Breast epithelium (tissue), 4 donors: ENCODE measurements around the gene CSF3. TPM values are rescaled to one million over a fixed set of nuclear protein-coding genes. Genes with fewer than 3 reads are reported as not detected.

ENCODE experiments used
- DNase-seq, 2 donors: peaks; one replicate each; pipeline ENCODE4 v3.0.0-alpha.2; 2019; ENCODE audit warnings: low spot score in 2 of 2
- H3K27ac ChIP-seq, 2 donors: fragments of 200-600 bp; sonication (generic) in 1 of 2; one replicate each; pipeline ENCODE4 v1.5.1; 2016 to 2019; ENCODE audit warnings: mild to moderate bottlenecking in 1 of 2
- H3K27me3 ChIP-seq, 2 donors: fragments of 200-600 bp; sonication (generic) in 1 of 2; one replicate each; pipeline versions ENCODE4 v1.5.1 to v1.6.0; 2017 to 2019; ENCODE audit warnings: control low read depth in 1 of 2, mild to moderate bottlenecking in 1 of 2
- H3K36me3 ChIP-seq: fragments of 200-600 bp; one replicate; pipeline ENCODE4 v1.5.1; 2019
- H3K4me1 ChIP-seq, 2 donors: fragments of 200-600 bp; sonication (generic); one replicate each; pipeline ENCODE4 v1.5.1; 2016 to 2019; ENCODE audit warnings: control low read depth in 1 of 2
- H3K4me3 ChIP-seq, 3 donors: fragments of 200-600 bp; sonication (generic); 1 replicate in 2 of 3; 2 replicates in 1 of 3; pipeline ENCODE4 v1.5.1; 2016 to 2019; ENCODE audit warnings: mild to moderate bottlenecking in 3 of 3, moderate library complexity in 2 of 3
- H3K9me3 ChIP-seq, 2 donors: fragments of 200-600 bp; sonication (generic) in 1 of 2; one replicate each; pipeline ENCODE4 v1.5.1; 2016 to 2019; ENCODE audit warnings: control low read depth in 1 of 2
- CTCF ChIP-seq, 3 donors: fragments of 450-650 bp; IDR thresholded peaks; one replicate each; pipeline ENCODE4 v1.5.1; 2016 to 2017; ENCODE audit warnings: antibody characterized with exemption in 3 of 3, mild to moderate bottlenecking in 3 of 3, moderate library complexity in 3 of 3
- POLR2A ChIP-seq: fragments of 450-650 bp; IDR thresholded peaks from one replicate; pipeline ENCODE4 v1.6.1; 2016; ENCODE audit warnings: antibody characterized with exemption, mild to moderate bottlenecking, moderate library complexity
- POLR2AphosphoS5 ChIP-seq, 3 donors: sonication (generic); formaldehyde crosslinking; IDR thresholded peaks; one replicate each; pipeline ENCODE4 v1.6.1; 2017; ENCODE audit warnings: antibody characterized with exemption in 3 of 3
- intact Hi-C: fragments of 100-400 bp; cut with DNase I; formaldehyde crosslinking; loops from one replicate; pipeline ENCODE4 v1.15.1; 2023; ENCODE audit warnings: low total_unique reads
- total RNA-seq, 3 donors: library from RNA; depleted of rRNA; stranded (reverse); fragments of >200 nt; gene quantifications; one replicate each; pipeline ENCODE4 v1.1.0, GENCODE V29; 2016

Gene CSF3
- total RNA-seq, 3 donors from 2014 or later: 0.32 to 13.0 TPM; not detected in 1

- no peaks in the 10 kb centered on the region for H3K36me3 ChIP-seq
- H3K27me3 ChIP-seq: no peaks in the 10 kb centered on the region
- H3K4me3 ChIP-seq: no peak overlapping the region
- DNase-seq: no peak
- H3K4me1 ChIP-seq: peaks cover 7 to 10% of the 10 kb centered on the region in 2 donors
- H3K9me3 ChIP-seq: no peaks in the 10 kb centered on the region
- intact Hi-C loops: loop anchor here (10.0 kb wide), 1 partner anchor 118 kb away; the partner anchor contains the start of gene RAPGEFL1
- TF ChIP-seq POLR2AphosphoS5 (IDR thresholded peaks at IDR 0.05) (no peak), CTCF (IDR thresholded peaks at IDR 0.05) (no peak), POLR2A (no peak)
- no peak overlapping the region for H3K27ac ChIP-seq
These were observed 41.3 kb downstream of the CSF3 start for GRCh38 chr17:40056379-40057015.

- Histone ChIP-seq H3K4me1 (peaks cover 5 to 10% of the 10 kb centered on the region in 2 donors), H3K27me3 (no peaks in the 10 kb centered on the region)
These were observed 43.0 kb downstream of the CSF3 start for GRCh38 chr17:40058186-40058784.

GRCh38 chr17:40058865-40059264 lies 43.6 kb downstream of the CSF3 start:
- Histone ChIP-seq H3K4me3 (no peak overlapping the region), H3K4me1 (peaks cover 0 to 5% of the 10 kb centered on the region in 2 donors), H3K9me3 (no peaks in the 10 kb centered on the region), H3K27ac (peak overlapping the region; percentile 64 to 73), H3K36me3 (no peaks in the 10 kb centered on the region), H3K27me3 (no peaks in the 10 kb centered on the region)
- intact Hi-C loops: loop anchor here (10.0 kb wide), 1 partner anchor 116 kb away; the partner anchor contains the start of gene RAPGEFL1
- TF ChIP-seq POLR2AphosphoS5 (IDR thresholded peaks at IDR 0.05) (no peak), CTCF (IDR thresholded peaks at IDR 0.05) (no peak)
- DNase-seq: no peak

More at GRCh38 chr17:40058186-40058784, 43.0 kb downstream of the CSF3 start:
- intact Hi-C loops: loop anchor here (10.0 kb wide), 1 partner anchor 117 kb away; the partner anchor contains the start of gene RAPGEFL1
- Histone ChIP-seq H3K4me3 (no peak overlapping the region), H3K9me3 (no peaks in the 10 kb centered on the region), H3K36me3 (no peaks in the 10 kb centered on the region), H3K27ac (peak overlapping the region; percentile 64 to 73)
- no peak for DNase-seq
- TF ChIP-seq POLR2A: no peak
- TF ChIP-seq CTCF (IDR thresholded peaks at IDR 0.05): no peak
- no peak for TF ChIP-seq POLR2AphosphoS5 (IDR thresholded peaks at IDR 0.05)

GRCh38 chr17:40059729-40060475 lies 44.7 kb downstream of the CSF3 start:
- Histone ChIP-seq H3K27me3 (no peaks in the 10 kb centered on the region), H3K9me3 (no peaks in the 10 kb centered on the region), H3K27ac (peak overlapping the region in 1 of 2 donors; percentile 43), H3K4me3 (no peak overlapping the region), H3K36me3 (no peaks in the 10 kb centered on the region), H3K4me1 (peaks cover 1 to 9% of the 10 kb centered on the region in 2 donors)
- TF ChIP-seq POLR2AphosphoS5 (IDR thresholded peaks at IDR 0.05) (no peak), CTCF (IDR thresholded peaks at IDR 0.05) (no peak)
- intact Hi-C loops: loop anchor here (10.0 kb wide), 2 partner anchors 55 to 115 kb away; partner anchors contain the start of gene RAPGEFL1
- no peak for DNase-seq
